HG03460 (cell line): ENCODE results near the gene LKAAEAR1.
"Not testable (repeated sequence)": the region's sequence is repeated elsewhere in the genome, so short reads cannot be mapped to it uniquely, and the experiment has no call there.

Experiments used
- ATAC-seq: cut with Tn5 transposase; IDR thresholded peaks from one replicate; pipeline ENCODE4 v1.9.1; 2021; ENCODE audit not compliant: unreplicated experiment

The LKAAEAR1 gene

GRCh38 chr20:64099086-64099786, 15.0 kb upstream of the LKAAEAR1 start:
- no peak for ATAC-seq

- ATAC-seq: no peak
Measured at GRCh38 chr20:64098471-64099013, 14.3 kb upstream of the LKAAEAR1 start.

GRCh38 chr20:64096535-64096934, 12.3 kb upstream of the LKAAEAR1 start:
- no peak for ATAC-seq

- ATAC-seq: no peak
Measured at GRCh38 chr20:64095927-64096326, 11.7 kb upstream of the LKAAEAR1 start.

- no peak for ATAC-seq
Measured at GRCh38 chr20:64095455-64095854, 11.3 kb upstream of the LKAAEAR1 start.

GRCh38 chr20:64093013-64093503, 8.9 kb upstream of the LKAAEAR1 start:
- ATAC-seq: no peak

GRCh38 chr20:64092258-64093012, 8.2 kb upstream of the LKAAEAR1 start:
- ATAC-seq: no peak

GRCh38 chr20:64091770-64092169, 7.6 kb upstream of the LKAAEAR1 start:
- no peak for ATAC-seq

GRCh38 chr20:64091340-64091739, 7.1 kb upstream of the LKAAEAR1 start:
- no peak for ATAC-seq

- ATAC-seq: no peak
Measured at GRCh38 chr20:64090165-64090564, 6.0 kb upstream of the LKAAEAR1 start.

- ATAC-seq: not testable (repeated sequence)
Measured at GRCh38 chr20:64088586-64088985, 4.4 kb upstream of the LKAAEAR1 start.

- not testable (repeated sequence) for ATAC-seq
Measured at GRCh38 chr20:64087226-64087825, 3.1 kb upstream of the LKAAEAR1 start.

- ATAC-seq: no peak
Measured at GRCh38 chr20:64086801-64087200, 2.6 kb upstream of the LKAAEAR1 start.

GRCh38 chr20:64084685-64085152, 521 bp upstream of the LKAAEAR1 start:
- ATAC-seq: no peak

- ATAC-seq: no peak
Measured at GRCh38 chr20:64083378-64083803, 807 bp downstream of the LKAAEAR1 start.

GRCh38 chr20:64082820-64083377, 1.3 kb downstream of the LKAAEAR1 start:
- no peak for ATAC-seq

GRCh38 chr20:64082126-64082731, 2.0 kb downstream of the LKAAEAR1 start:
- no peak for ATAC-seq

- ATAC-seq: no peak
Measured at GRCh38 chr20:64081624-64081964, 2.6 kb downstream of the LKAAEAR1 start.

- no peak for ATAC-seq
Measured at GRCh38 chr20:64080813-64081623, 3.2 kb downstream of the LKAAEAR1 start.
